Activated T-helper 1 cell treated with anti-CD3 and anti-CD28 coated beads, Interleukin-2, amount 50 U/mL, for 16 hours (primary cell): ENCODE measurements around the gene NLGN2.

ENCODE experiments used
- DNase-seq, 2 donors: peaks; one replicate each; pipeline ENCODE4 v3.0.0-alpha.2; 2020; ENCODE audit warnings: low read depth in 1 of 2, low spot score in 1 of 2

Gene NLGN2

DNA sequence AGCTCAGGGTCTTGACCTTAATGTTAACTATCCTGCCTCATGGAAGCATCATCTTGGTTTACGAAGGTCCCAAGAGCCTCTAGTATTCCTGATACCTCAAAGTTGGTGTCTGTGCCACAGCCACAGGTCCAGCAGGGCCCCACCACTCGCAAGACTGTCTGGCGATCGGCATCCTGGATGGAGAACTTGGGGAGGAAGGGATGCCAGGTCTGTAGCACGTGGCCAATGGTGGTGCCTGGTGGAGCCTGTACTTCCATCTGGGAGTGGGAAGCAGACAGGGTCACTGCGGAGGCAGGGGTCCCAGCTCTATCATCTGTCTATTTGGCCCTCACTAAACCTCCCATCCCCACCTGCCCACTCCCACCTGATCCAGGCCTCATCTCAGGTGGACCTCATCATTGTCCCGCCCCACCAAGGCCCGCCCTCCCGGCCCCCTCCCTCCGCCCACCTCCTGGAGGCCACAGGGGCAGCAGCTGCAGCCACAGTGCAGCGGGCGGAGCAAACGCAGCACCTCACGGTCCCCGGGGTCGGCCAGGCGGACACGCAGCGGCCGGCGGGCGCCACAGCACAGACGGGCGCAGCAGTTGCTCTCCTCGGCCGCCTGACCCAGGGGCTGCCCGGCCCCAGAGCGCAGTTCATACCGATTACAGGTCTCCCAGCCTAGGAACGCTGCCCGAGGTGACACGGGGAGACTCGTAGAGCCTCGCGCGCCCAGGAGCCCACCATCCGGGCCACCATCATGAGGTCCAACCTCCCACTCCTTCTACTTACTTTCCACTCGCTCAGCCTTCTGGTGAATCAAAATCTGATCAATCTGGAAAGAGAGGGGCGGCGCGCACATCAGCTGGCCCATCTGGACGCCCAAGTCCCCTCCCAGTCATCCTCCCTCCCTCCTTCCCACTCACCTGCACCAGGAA is 14.7 kb upstream of the NLGN2 start:
- DNase-seq = no peak

DNA sequence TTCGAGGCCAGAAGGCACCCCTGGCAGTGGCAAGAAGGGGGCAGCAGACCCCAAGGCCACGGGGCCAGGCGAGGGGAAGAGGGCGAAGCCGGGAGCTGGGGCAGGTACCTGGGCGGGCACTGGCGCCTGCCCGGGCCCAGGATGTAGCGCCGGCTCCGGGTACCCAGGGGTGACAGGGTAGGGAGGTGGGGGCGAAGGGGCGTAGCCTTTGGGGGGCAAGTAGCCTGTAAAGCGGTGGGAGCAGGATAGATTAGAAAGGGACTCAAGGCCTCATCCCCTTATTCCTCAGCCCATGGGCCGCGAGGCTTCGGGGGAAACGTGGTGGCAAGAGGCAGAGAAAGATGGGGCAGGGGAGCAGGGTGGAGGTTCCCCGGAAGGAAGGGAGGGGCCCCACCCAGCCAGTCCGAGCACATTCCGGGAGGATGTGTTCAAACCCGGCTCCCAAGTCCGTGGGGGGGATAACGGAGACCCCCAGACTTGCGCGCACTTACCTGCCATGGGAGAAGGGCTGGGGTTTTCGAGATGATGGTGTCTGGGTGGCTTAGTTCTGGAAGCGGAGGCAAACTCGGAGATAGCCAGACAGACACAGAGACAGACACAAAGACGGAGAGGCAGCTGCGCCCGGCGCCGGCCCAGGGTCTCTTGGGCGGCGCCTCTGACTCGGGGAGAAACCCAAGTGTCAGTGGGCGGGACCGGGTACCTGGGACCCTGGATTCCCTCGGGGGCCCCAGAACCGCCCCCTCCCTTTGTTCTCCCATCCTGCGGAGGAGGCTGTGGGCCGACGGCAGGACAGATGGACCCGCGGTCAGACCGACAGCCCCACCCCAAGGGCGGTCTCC is 13.8 kb upstream of the NLGN2 start:
- DNase-seq = peak; percentile 34 to 39

DNA sequence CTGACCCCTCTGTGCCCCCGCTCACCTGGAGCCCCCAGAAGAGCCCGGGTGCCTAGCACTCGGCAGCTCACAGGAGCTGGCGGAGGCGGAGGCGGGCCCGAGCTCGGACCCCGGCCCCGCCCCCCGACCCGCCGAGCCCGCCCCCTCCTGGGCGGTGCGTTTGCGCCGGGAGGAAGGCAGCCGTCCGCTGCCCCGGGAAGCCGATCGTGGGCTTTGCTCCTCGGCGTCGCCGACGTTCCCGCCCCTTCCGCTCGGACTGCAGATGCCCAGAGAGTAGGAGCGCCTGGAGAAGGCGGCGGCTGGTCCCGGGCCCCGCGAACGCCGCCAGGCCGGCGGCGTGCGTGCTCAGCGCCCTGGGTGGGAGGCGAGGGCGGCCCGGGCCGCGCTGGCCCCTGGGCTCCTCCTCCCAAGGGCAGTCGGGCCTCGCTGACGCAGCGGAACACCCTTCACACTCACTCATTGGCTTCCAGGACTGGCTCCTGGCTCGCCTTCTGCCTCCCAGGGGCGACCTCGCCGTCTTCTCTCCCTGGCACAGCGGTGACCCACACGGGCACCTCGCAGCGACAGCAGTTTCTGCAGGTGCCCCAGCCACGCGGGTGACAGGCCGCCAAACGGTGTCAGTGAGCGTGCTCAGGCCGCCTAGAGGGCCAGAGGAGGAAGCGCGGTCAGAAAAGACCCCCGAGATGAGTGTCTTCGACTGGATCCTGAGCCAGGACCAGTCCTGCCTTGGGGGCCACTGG is 13.0 kb upstream of the NLGN2 start, which contains the start of gene PLSCR3:
TSS of gene PLSCR3 (minus strand) at position 74 of the 740 bp plus-strand sequence. CDS start 415 bp downstream, outside the sequence.
- peak; percentile 57 to 72 for DNase-seq

DNA sequence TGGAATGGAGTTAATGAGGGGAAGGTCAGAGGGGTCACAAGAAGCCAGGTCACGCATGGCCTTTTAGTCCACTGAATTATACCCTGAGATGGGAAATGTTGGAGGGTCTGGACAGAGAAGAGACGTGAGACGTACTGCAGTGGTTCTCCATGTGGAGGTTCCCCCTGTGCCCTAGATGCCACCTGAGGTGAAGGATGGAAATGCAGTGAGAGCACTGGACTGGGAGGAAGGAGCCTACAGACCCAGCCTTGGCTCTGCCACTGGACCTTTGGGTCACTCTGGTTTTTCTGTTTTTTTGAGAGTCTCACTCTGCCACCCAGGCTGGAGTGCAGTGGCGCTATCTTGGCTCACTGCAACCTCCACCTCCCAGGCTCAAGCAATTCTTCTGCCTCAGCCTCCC is 11.5 kb upstream of the NLGN2 start:
- DNase-seq = no peak

DNA sequence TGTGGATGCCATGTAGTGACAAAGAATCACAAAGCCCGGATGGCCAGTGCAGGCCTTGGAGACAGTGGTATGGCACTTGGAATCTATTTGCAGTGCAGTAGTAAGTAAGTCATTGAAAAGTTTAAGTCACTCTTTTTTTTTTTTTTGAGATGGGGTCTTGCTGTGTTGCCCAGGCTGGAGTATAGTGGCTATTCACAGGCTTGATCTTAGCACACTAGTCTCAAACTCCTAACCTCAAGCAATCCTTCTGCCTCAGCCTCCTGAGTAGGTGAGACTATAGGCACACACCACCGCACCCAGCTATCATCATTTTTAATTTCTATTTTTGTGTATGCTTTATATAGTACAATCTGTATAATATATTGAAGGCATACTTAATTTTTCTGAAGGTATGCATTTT is 9.0 kb upstream of the NLGN2 start:
- no peak for DNase-seq

DNA sequence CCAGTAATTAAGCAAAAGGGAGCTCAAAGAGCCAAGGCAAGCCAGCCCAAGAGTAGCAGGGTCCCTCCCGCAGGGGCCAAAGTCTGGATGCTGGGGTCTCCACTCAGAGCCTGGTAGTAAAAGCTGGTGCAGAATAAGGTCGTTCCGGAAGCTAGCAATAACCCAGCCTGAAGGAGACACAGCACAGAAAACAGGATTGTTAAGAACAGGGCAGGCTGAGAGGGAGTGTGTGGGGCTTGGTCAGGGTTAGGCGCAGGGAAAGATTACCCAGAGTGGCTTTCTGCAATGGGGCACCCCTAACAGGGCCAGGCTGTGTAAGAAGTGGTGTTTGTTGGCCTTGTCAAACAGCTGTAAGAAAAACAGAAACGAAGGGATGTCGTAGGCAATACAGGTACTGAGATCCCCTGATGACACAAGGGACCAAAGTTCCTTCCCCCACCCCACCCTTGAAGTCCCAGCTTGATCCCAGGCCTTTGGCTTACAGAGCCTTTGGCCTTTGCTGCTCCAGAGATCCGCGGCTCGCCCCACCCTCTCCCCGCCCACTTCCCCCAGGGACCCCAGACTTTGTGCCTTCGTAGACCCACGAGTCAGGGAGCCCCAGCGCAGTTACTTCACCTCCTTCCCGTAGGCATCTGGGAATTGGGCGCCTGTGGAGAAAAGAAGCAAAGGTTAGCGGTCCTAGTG is 4.5 kb upstream of the NLGN2 start:
- DNase-seq = no peak

DNA sequence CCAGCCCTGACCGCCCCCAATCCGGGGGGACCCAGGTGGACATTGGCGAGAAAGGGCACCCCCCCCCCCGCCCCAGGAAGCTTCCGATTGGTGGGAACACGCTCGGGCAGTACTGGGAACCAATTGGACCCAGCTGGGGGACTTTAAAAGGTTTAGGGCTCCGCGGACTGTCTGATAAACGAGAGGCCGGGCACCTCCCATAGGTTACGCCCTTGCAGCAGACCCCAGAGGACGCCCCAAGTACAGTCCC is 4.0 kb upstream of the NLGN2 start:
- no peak for DNase-seq

DNA sequence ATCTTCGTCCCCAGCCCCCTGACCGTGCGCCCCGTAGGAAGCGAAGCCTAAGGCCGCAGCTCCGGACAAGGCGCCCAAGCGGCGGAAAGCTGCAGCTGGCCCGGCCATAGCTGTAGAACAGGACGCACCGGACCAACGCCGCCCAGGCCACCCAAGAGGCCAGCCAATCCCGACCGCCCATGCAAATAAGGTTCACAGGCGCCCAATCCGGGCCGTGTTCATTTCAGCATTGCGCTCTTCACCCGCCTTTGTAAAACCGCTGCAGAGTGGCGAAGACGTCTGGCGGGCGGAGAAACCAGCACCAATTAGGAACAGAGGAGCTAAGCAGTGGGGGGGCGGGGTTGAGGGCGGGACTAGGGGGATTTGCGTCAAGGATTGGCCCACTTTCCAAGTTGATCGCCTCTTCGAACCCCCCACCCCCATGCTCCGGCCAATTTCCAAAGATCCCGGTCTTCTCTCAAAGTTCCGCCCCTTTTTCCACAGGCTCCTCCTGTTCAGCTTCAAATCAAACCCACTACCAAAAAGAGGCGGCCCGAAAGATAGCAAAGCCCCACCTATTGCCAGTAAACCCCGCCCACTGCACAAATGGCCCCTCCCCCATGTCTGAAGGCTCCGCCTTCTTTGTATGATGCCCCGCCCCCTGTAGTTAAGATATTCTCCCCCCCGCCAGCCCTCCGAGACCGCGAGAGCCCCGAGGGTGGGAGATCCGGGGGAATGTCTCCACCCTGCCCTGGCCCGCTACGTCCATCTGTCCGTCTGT is 3.5 kb upstream of the NLGN2 start, which contains the start of gene TMEM256:
TSS of gene TMEM256 (minus strand) at position 121 of the 760 bp plus-strand sequence. CDS start at position 108, 13 bp downstream.
- peak; percentile 90 to 91 for DNase-seq

DNA sequence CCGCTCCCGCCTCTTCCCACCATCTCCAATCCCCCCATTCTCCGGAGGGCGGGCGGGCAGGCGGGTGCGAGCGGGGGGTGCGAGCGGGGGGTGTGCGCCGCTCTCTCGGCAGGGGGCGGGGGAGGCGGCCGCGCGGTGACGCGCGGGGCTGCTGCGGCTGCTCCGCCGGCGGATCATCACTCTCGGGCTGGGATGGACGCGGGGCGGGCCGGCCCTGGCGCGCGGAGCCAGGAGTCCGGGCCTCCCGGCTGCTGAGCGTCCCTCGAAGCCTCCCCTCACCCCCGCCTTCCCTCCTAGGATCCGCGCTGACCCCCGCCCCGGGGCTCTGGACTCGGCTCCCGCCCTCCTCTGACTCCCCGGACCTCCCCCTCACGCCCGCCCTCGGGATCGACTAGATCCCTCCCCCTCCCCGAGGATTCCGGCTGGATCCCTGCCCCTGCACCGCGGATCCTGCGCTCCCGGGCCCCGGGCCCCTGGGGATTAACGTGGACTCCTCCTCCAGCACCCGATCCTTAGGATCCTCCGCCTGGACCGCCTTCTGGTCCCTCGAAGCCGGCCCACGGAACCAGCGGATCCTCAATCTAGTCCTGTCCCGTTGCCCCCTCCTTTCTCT is 2.8 kb upstream of the NLGN2 start:
- peak; percentile 44 to 65 for DNase-seq

DNA sequence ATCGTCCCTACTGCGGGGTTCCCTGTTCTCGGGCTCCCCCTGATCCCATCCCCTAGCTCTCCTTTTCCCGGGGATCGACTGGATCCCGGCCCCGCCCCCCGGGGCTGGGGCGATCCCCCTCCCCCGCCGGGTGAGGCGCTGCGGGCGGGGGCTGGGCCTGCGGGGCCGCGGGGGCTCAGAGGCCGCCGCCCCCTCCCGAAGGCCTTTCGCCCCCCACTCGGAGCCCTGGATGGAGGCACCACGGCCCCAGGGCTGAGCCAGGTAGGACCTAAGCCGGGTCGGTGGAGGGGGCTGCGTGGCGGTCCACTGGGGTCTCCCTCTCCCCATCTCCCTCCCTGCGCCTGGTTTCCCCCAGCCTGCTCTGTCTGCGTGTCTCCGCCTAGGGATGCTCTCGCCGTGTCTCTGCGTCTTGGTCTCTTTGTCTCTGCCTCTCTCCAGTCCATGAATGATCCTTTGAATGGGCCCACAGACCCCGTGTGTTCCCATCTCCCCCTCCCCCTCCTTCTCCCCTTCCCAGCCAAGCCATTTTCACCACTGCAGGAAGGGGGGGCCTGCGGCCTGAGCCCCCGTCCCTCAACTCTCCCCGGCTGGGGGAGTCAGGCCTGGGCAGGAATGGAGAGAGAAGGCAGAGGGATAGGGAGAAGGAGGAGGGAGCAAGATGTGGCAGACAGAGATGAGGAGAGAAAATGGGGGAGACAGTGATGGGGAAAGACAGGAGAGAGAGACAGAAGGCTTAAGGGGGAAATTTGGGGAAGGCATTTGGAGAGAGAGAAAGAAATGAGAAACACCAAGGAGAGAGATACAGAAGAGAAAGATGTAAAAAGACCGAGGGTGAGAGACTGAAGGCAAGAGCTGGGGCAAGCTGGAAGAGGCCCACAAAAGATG is 2.1 kb upstream of the NLGN2 start:
- no peak for DNase-seq

DNA sequence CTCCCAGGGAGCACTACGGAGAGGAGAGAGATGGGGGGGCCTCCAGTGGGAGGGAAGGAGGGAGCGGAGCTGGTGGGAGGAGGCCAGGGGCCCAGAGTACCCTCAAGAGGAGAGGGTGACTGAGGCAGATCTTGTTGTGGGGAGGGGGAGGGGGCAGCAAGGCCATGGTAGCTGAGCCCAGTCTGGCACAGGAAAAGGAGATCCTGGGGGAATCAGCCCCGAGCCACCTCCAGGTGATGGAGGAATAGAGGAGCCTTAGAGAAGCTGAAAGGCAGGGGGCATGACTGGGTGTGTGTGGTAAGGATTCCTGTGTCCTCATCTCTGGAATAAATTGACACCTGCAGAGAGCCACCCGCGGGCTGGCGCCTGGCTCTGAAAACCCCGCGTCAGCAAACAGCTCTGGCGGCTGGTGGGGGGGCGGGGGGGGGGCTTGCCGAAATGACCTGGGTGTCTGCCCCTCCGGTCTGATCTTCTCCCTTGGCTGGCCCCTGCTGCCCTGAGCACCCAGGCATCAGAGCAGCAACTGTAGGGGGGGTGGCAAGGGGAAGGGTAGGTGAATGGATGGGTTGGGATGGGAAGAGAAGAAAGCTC is 1.3 kb upstream of the NLGN2 start:
- DNase-seq = no peak

DNA sequence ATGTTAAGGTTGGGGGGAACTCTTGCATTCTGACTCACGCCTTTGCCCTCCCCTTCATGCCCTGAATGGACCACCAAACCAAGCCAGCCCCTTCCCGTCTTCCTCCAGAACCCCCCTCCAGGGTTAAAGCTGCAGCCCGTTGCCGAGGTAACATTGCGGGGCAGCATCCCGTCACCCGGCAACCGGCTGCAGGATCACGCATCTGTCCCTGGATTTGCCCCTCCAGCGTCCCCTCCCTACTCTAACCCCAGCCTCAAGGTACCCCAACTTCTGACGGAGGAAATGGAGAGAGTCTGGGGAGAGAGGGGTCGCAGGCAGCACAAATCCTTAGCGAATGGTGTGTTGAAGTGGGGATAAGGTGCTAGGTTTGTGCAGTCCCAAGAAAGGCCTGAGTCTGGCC is 563 bp upstream of the NLGN2 start:
- no peak for DNase-seq

DNA sequence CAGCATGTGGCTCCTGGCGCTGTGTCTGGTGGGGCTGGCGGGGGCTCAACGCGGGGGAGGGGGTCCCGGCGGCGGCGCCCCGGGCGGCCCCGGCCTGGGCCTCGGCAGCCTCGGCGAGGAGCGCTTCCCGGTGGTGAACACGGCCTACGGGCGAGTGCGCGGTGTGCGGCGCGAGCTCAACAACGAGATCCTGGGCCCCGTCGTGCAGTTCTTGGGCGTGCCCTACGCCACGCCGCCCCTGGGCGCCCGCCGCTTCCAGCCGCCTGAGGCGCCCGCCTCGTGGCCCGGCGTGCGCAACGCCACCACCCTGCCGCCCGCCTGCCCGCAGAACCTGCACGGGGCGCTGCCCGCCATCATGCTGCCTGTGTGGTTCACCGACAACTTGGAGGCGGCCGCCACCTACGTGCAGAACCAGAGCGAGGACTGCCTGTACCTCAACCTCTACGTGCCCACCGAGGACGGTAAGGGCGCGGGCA is 645 bp downstream of the NLGN2 start:
- DNase-seq = no peak

DNA sequence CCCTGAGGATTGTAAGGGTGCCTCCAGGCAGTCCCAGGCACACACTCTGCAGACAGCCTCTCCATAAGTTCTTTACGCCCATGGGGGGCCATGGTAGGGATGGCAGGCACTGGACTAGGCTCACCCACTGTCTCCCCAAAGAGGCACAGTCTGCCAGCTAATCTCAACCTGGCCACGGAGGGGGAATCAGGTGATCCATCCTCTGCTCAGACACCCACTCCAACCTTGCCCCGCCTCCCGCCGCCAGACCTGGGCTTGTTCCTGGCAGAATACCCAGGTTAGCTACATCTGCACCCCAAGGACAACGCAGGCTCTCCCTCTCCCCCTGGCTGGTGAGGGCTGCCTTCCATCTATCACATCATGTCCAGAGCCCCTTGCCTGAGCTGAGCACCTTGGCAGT is 1.2 kb downstream of the NLGN2 start:
- DNase-seq = no peak

DNA sequence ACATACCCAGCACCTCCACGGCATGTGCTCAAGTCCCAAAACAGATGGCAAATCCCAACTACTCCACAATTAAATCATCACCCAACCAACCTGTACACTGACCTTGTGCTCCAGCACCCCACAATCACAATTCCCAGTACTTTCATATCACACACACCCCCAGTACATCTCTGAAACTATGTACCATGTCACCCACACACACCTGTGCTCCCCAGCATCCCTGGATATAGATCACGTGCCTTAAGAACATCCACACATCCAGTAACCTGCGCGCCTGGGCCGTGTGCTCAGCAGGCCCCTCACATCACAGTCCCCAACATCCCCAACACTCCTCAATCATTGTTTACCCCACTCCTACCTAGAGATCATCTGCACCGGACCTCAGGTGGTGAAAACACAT is 2.1 kb downstream of the NLGN2 start:
- no peak for DNase-seq

DNA sequence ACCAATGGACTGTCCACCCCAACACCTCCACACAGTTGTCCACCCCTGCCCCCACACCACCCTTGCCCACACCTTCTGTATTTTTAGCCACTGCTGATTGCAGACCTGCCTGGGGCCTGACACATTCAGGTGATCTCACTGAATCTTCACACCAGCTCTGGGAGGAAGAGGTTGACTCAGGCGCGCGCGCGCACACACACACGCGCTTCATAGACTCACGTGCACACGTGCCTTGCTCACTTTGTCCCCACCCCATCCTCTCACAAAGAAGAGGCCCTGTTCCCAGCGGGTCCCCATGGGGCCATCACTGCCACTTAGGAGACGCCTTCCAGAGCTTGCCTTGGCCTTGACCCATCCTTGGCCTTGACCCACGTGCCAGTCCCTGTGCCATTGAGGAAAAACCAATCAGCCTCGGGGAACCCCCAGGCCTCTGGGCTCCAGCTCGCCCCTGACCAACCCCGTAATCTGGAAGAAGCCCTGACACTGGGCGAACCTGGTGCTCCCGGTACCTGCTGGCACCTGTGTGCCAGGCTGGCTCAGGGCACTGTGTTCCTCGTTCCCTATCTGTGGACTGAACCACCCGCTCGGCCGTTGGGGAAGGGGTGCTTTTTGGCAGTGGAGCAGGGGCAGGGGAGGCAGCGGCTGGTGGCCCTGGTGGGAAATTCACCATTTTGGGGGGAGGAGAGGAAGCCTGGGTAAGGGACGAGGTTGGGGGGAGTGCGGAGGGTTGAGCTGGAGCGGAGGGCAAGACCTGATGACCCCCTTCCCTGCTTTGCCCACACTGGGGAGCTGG is 3.2 kb downstream of the NLGN2 start:
- DNase-seq = no peak

DNA sequence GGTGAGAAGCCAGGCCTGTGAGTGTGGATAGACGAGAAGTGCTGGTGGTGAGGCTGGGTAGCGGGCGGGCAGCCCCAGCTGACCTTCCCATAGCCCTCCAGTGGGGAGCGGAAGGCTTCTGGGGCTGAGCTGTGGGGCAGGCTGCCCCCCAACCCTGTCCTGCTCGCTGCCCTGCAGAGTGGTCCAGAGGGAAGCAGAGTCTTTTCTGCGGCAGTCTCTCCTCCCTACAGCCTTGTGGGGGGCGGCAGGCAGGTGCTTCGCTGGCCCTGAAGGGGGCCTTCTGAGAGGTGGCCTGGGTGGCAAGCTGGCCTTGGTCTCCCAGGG is 3.7 kb downstream of the NLGN2 start:
- no peak for DNase-seq
